HL-60 (cell line): ENCODE data around the gene WDR7.

Source experiments
- POLR2AphosphoS5 ChIP-seq: IDR thresholded peaks from 2 replicates; pipeline ENCODE4 v1.6.1; 2012; ENCODE audit warnings: low read depth
- TF ChIP-seq, protein P1 (sequence below): IDR thresholded peaks from one replicate; pipeline ENCODE4 v1.5.1; 2011; ENCODE audit warnings: low read length, control low read depth, inconsistent platforms; ENCODE audit not compliant: insufficient read depth
- TF ChIP-seq, protein P2 (sequence below): IDR thresholded peaks from 2 replicates; pipeline ENCODE4 v1.6.1; 2012; ENCODE audit warnings: low read depth; ENCODE audit not compliant: insufficient replicate concordance

DNA sequence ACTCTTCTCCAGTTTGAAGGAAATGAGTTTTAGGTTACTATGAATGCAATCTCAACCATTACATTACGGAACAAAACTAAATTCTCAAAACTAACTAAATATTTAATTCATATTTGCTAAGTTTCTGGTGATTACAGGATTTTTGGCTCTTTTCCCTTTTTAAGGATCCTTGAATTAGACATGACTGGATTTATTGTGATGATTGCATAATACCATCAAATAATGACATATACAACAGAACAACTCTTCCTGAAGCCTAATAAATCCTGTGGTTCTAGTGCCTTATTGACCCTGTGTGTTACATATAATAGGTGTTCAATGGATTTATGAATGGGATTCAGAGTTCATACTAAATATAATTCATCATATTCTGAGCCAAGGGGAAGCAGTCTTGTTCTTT is 90.5 kb downstream of the WDR7 start:
- TF ChIP-seq, protein P1, sequence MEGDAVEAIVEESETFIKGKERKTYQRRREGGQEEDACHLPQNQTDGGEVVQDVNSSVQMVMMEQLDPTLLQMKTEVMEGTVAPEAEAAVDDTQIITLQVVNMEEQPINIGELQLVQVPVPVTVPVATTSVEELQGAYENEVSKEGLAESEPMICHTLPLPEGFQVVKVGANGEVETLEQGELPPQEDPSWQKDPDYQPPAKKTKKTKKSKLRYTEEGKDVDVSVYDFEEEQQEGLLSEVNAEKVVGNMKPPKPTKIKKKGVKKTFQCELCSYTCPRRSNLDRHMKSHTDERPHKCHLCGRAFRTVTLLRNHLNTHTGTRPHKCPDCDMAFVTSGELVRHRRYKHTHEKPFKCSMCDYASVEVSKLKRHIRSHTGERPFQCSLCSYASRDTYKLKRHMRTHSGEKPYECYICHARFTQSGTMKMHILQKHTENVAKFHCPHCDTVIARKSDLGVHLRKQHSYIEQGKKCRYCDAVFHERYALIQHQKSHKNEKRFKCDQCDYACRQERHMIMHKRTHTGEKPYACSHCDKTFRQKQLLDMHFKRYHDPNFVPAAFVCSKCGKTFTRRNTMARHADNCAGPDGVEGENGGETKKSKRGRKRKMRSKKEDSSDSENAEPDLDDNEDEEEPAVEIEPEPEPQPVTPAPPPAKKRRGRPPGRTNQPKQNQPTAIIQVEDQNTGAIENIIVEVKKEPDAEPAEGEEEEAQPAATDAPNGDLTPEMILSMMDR, result no peak
- TF ChIP-seq, protein P2, sequence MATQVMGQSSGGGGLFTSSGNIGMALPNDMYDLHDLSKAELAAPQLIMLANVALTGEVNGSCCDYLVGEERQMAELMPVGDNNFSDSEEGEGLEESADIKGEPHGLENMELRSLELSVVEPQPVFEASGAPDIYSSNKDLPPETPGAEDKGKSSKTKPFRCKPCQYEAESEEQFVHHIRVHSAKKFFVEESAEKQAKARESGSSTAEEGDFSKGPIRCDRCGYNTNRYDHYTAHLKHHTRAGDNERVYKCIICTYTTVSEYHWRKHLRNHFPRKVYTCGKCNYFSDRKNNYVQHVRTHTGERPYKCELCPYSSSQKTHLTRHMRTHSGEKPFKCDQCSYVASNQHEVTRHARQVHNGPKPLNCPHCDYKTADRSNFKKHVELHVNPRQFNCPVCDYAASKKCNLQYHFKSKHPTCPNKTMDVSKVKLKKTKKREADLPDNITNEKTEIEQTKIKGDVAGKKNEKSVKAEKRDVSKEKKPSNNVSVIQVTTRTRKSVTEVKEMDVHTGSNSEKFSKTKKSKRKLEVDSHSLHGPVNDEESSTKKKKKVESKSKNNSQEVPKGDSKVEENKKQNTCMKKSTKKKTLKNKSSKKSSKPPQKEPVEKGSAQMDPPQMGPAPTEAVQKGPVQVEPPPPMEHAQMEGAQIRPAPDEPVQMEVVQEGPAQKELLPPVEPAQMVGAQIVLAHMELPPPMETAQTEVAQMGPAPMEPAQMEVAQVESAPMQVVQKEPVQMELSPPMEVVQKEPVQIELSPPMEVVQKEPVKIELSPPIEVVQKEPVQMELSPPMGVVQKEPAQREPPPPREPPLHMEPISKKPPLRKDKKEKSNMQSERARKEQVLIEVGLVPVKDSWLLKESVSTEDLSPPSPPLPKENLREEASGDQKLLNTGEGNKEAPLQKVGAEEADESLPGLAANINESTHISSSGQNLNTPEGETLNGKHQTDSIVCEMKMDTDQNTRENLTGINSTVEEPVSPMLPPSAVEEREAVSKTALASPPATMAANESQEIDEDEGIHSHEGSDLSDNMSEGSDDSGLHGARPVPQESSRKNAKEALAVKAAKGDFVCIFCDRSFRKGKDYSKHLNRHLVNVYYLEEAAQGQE, result no peak
- no peak for TF ChIP-seq POLR2AphosphoS5
